HFFc6 (cell line): ENCODE data around the gene SEPTIN2. TPM values are rescaled to one million over a fixed set of nuclear protein-coding genes. Genes with fewer than 3 reads are reported as not detected.
A peak's percentile ranks its signal among the peaks of the same experiment; 100 is the strongest.

ENCODE experiments used
- DNase-seq: peaks from one replicate; pipeline ENCODE4 v3.0.0-alpha.2; 2018
- H3K27ac Mint-ChIP-seq: 2 replicates; pipeline ENCODE4 v1.8.0; 2020; ENCODE audit warnings: mild to moderate bottlenecking, mixed read lengths
- H3K27me3 Mint-ChIP-seq: 2 replicates; pipeline ENCODE4 v1.8.0; 2021; ENCODE audit warnings: mild to moderate bottlenecking, moderate library complexity, mixed read lengths; ENCODE audit not compliant: insufficient read depth
- H3K36me3 Mint-ChIP-seq: 2 replicates; pipeline ENCODE4 v1.8.0; 2021; ENCODE audit warnings: low read depth, mixed read lengths
- H3K4me1 Mint-ChIP-seq: 2 replicates; pipeline ENCODE4 v1.8.0; 2020; ENCODE audit warnings: low read depth, mixed read lengths
- H3K4me3 Mint-ChIP-seq: 2 replicates; pipeline ENCODE4 v1.8.0; 2020; ENCODE audit warnings: mild to moderate bottlenecking, moderate library complexity, mixed read lengths
- H3K9me3 Mint-ChIP-seq: 2 replicates; pipeline ENCODE4 v1.8.0; 2020; ENCODE audit warnings: mild to moderate bottlenecking, mixed read lengths
- CTCF ChIP-seq: fragments of 200-600 bp; sonication (generic); IDR thresholded peaks from 2 replicates; pipeline ENCODE4 v1.5.0; 2021; ENCODE audit warnings: antibody characterized with exemption, mild to moderate bottlenecking
- total RNA-seq, 6 experiments: library from RNA; stranded (reverse); fragmentation: NEBNext Ultra II Directional; extraction: Animal tissue kit (Norgen Biotek cat#: 25700); gene quantifications; 2 replicates in 1 of 6; 3 replicates in 5 of 6; pipeline ENCODE4 v1.2.3, GENCODE V29; 2021

Gene SEPTIN2
- total RNA-seq, 6 experiments from 2014 or later, result 399 to 468 (median 441) TPM

GRCh38 chr2:241355983-241356870, 40.5 kb downstream of the SEPTIN2 start, which contains the start of gene FARP2:
Gene FARP2, plus strand, starts transcription at chr2:241356285. Its CDS starts 16,823 bp downstream, at chr2:241373108.
- peak within 1 kb of the TSS; percentile 90 for H3K4me3 Mint-ChIP-seq
- peak; percentile 99 for DNase-seq
- H3K27ac Mint-ChIP-seq, result peak within 1 kb of the TSS; percentile 71
- H3K4me1 Mint-ChIP-seq, result peaks cover 53% of the 10 kb centered on the region
- H3K36me3 Mint-ChIP-seq, result peaks cover 14% of the 10 kb centered on the region
- no peaks in the 10 kb centered on the region for H3K9me3 Mint-ChIP-seq
- peaks cover 2% of the 10 kb centered on the region; the same call in 1 of the 2 replicates for H3K27me3 Mint-ChIP-seq
- peak; percentile 15; the same call in 1 of the 2 replicates for TF ChIP-seq CTCF

- Mint-ChIP-seq H3K27ac (peak overlapping the region; percentile 69), H3K36me3 (peaks cover 11% of the 10 kb centered on the region), H3K4me3 (peak overlapping the region; percentile 90), H3K9me3 (no peaks in the 10 kb centered on the region), H3K4me1 (peaks cover 53% of the 10 kb centered on the region), H3K27me3 (peaks cover 2% of the 10 kb centered on the region; the same call in 1 of the 2 replicates)
- no peak for DNase-seq
- TF ChIP-seq CTCF, result no peak
These were observed 41.1 kb downstream of the SEPTIN2 start for GRCh38 chr2:241356871-241357260.

GRCh38 chr2:241357531-241357930, 41.8 kb downstream of the SEPTIN2 start:
- no peak for DNase-seq
- peaks cover 2% of the 10 kb centered on the region; the same call in 1 of the 2 replicates for H3K27me3 Mint-ChIP-seq
- peak overlapping the region; percentile 69 for H3K27ac Mint-ChIP-seq
- H3K4me3 Mint-ChIP-seq, result peak overlapping the region; percentile 90
- no peaks in the 10 kb centered on the region for H3K9me3 Mint-ChIP-seq
- H3K36me3 Mint-ChIP-seq, result peaks cover 6% of the 10 kb centered on the region
- peaks cover 49% of the 10 kb centered on the region for H3K4me1 Mint-ChIP-seq
- no peak for TF ChIP-seq CTCF

- Mint-ChIP-seq H3K36me3 (peaks cover 7% of the 10 kb centered on the region), H3K4me1 (peaks cover 53% of the 10 kb centered on the region), H3K27ac (no peak overlapping the region; the same call in 1 of the 2 replicates), H3K27me3 (peaks cover 2% of the 10 kb centered on the region; the same call in 1 of the 2 replicates), H3K9me3 (no peaks in the 10 kb centered on the region), H3K4me3 (no peak overlapping the region)
- no peak for DNase-seq
- no peak for TF ChIP-seq CTCF
These were observed 42.7 kb downstream of the SEPTIN2 start for GRCh38 chr2:241358470-241358869.

- Mint-ChIP-seq H3K36me3 (peaks cover 14% of the 10 kb centered on the region), H3K27me3 (peaks cover 2% of the 10 kb centered on the region; the same call in 1 of the 2 replicates), H3K4me3 (no peak overlapping the region), H3K9me3 (no peaks in the 10 kb centered on the region), H3K27ac (peak overlapping the region; percentile 4; the same call in 1 of the 2 replicates), H3K4me1 (peaks cover 59% of the 10 kb centered on the region)
- no peak for TF ChIP-seq CTCF
- DNase-seq, result no peak
These were observed 43.8 kb downstream of the SEPTIN2 start for GRCh38 chr2:241359481-241360045.
